Stimulated activated CD4-positive, alpha-beta T cell treated with anti-CD3 and anti-CD28 coated beads, Interleukin-4, amount 100 ng/mL, for 24 hours (primary cell): Measurements from ENCODE around the gene DAD1.
"Not testable (repeated sequence)": the region's sequence is repeated elsewhere in the genome, so short reads cannot be mapped to it uniquely, and the experiment has no call there.

Source experiments
- DNase-seq: peaks from one replicate; pipeline ENCODE4 v3.0.0-alpha.2; 2020

Gene DAD1

DNA sequence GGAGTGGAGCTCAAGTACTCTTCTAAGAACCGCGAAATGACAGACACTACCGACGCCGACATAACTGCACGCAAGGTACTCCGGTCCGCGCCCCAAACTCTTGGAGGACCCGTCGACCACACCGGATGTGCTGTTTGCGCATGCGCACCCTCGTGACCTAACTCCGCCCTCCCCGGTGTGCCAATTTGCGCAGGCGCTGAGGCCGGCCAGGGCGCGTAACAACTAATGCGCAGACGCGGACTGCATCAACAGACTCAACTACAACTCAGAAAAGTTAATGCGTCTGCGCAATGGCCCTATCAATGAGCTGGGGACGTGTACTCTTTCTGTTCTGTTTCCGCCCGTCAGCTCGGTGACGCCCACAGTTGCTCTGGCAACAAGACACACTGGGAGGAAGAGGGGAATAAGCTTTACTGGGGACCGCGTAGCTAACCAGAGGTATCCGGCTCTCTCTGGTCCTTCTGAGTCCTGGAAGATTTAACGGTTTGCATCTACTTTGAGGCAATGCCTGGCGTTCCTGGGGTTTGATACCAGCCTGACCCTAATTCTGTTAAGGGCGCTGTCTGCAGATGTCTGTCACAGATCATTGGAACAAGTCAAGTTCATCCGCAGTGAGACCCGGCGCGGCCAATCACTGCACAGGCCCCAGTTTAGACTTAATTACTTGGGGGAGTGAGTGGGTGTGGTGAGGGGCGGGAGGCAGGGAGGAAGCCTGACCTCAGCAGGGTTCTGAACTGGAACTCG, at the start of gene DAD1:
Gene DAD1 (minus strand): TSS at position 129 of the 744 bp plus-strand sequence. CDS start 67 bp downstream, at position 62.
- peak; percentile 99 for DNase-seq

- DNase-seq, result not testable (repeated sequence)
These were observed 47.0 kb upstream of the DAD1 start for GRCh38 chr14:22635980-22636379.

GRCh38 chr14:22634233-22634900, 45.3 kb upstream of the DAD1 start:
- DNase-seq, result no peak

- no peak for DNase-seq
These were observed 41.5 kb upstream of the DAD1 start for GRCh38 chr14:22630486-22630885.

GRCh38 chr14:22630066-22630465, 41.0 kb upstream of the DAD1 start:
- no peak for DNase-seq

GRCh38 chr14:22629361-22629760, 40.3 kb upstream of the DAD1 start:
- no peak for DNase-seq

DNA sequence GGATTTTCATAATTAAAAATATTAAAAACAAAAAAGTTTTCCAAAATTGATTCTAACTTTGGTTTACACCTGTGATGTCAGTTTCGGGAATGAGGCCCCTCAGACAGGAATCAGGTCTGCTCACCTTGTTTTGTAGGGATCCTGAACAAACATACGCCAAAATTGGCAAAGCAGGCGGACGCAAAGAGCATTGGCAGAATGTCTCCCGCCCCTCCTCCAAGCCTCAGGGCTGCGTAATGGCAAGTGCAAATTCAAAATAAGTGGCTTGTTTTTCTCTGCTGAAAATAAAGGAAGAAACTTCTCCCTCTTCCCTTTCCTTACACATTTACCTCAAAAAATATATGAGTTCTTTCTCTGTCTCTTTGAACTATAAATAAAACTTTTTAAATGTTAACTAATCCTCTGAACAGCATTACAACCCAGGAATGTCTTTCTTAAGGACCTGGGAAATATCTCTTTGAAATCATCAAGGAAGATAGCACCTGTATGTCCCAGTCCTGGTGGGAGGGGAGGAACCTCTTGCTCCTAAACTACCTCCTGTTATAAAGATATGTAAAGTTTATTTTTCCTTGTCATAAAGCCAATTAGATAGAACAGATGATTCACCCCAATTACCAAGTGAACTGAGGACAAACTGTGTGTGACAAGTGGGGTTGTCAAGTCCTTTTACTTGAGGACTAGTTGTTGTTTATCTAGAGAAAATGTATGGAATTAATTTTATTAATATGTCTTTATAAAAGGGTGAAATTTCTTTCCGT, 38.7 kb upstream of the DAD1 start:
- no peak for DNase-seq

DNA sequence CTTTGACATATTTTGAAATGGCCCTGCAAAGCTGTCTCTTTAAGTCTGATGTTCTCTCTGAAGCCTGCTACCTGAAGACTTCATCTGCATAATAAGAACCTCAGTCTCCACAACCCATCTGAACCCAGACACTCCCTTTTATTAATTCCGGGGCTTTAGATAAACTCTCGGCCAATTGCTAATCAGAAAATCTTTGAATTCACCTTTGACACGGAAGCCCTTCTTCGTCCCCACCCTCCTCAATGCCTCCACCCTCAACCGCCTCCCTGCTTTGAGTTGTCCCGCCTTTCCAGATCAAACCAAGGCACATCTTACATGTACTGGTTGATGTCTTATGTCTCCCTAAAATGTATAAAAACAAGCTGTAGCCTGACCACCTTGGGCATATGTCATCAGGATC, 37.6 kb upstream of the DAD1 start:
- no peak for DNase-seq

- DNase-seq, result no peak
These were observed 34.0 kb upstream of the DAD1 start for GRCh38 chr14:22623047-22623446.

- DNase-seq, result no peak
These were observed 33.2 kb upstream of the DAD1 start for GRCh38 chr14:22622255-22622654.

GRCh38 chr14:22615765-22616164, 26.7 kb upstream of the DAD1 start:
- DNase-seq, result not testable (repeated sequence)

- no peak for DNase-seq
These were observed 25.3 kb upstream of the DAD1 start for GRCh38 chr14:22614240-22614799.

GRCh38 chr14:22613736-22614239, 24.8 kb upstream of the DAD1 start:
- DNase-seq, result no peak

DNA sequence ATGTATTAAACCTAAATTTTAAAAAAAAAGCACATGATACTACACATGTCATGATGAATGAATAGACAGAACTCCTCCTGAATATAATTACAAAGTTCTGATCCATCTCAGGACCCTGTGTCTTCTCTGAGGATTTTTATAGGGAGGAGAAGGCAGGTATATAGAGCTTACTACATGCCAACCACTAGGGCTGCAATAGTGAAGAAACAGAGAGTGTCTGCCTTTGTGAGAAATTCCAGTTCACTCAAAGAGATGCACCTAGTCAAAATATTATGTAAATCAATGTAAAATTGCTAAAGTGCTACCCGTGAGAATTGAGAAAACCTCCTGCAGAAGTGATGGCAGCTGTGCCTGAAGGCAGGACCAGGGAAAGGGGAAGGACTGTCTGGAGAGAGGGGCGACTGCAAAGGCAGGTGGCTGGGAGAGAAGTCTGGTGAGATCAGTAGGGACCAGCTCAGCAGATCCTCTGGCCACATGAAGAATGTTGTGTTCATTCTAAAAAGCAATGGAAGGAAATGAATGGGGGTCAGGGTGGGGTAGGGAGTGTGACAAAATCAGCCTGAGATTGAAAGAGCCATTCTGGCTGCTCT, 24.2 kb upstream of the DAD1 start:
- no peak for DNase-seq

DNA sequence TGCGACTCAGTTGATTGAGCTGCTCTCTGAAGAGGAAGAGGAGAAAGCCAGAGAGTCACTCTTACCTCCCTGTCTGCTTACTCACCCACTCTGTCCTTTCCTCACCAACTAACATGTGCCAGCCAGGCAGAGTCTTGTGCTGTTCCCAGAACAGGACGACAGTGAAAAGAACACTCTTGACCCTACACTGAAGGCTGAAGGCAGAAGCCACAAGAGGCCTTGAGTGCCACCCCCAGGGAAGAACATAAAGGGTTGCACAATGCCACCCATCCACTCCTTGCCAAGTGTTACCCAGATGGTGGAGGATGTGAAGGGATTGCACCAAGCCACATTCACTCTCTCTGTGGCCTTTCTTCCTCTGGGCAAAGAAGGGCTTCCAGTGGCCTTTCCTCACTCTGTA, 21.9 kb upstream of the DAD1 start:
- DNase-seq, result no peak

DNA sequence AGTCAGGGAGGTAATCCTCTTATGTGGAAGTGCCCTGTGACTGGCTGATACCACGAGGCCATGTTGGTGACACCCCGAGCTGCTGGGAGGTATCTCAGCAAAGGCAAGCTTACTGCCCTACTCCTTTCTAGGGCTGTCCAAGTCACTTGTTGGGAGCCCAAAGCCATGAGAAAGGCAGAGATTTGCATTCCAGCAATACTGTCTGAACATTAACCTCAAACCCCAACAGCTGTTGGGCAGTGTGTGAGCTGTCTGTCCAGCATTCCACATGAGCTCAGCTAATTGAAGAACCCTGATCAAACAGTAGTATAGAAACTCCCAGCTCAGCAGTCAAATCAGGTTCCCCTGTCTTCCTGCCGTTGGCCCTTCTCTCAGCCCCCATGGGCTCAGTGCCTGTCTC, 18.3 kb upstream of the DAD1 start:
- no peak for DNase-seq

GRCh38 chr14:22606380-22606779, 17.4 kb upstream of the DAD1 start:
- no peak for DNase-seq

DNA sequence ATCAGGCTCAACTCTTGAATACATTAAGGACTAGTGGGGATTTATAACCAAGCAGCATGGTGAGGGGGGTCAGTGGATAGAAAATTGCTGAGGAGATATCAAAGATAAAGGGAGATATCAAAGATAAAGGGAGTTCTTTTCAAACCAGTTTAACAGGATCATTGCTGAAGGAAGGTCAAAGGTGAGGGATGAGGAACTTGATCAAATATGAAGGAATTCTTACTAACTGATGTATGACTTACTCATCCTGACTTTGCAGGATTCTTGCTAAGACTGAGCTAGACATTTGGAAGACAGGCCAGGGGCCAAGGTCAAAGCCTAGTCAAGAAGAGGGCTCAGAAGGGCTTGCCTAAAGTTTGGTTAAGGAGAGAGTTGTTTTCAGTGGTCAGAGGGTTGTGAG, 13.8 kb upstream of the DAD1 start:
- no peak for DNase-seq

GRCh38 chr14:22601996-22602395, 13.0 kb upstream of the DAD1 start:
- DNase-seq, result no peak

DNA sequence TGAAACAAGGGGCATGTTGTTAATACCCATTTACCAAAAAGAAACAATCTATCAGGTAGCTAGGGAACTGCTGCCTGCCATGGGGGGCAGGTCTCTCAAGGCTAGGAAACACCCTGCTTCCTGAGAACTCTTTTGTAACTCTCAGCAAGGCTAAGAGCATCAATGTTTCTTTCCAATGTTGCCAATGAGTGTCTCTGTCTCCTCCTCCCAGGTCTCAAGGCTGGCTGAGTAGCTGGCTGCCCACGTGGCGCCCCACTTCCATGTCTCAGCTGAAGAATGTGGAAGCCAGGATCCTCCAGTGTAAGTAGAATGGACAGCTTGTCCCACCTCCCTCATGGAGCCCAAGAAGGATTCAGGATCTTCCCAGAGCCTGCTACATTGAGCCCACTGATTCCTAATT, 12.4 kb upstream of the DAD1 start:
- DNase-seq, result no peak

- no peak for DNase-seq
These were observed 11.0 kb upstream of the DAD1 start for GRCh38 chr14:22600027-22600426.

GRCh38 chr14:22599349-22599748, 10.3 kb upstream of the DAD1 start:
- DNase-seq, result no peak

DNA sequence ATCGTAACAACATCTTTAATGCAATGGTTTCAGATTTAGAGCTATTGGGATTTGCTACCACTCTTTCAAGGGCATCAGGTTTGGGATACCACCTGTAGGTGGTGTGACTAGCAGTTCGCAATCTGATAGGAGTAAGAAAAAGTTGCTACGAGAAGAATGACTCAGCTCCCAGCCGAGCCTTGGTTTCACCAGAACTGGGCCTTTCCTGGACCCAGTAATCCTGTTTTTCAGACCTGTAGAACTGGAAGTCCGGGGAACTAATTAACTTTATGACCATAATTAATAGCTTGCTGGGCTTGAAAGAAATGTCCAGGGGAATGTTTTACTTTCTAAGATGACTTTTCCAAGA, 9.8 kb upstream of the DAD1 start:
- DNase-seq, result peak; percentile 57
